C4-2B (cell line): ENCODE data around the gene RASA4B.
"Not testable (repeated sequence)": the region's sequence is repeated elsewhere in the genome, so short reads cannot be mapped to it uniquely, and the experiment has no call there.

Experiments
- CTCF ChIP-seq: fragments of 450-650 bp; conservative IDR thresholded peaks from 2 replicates; pipeline ENCODE4 v1.5.1; 2017; ENCODE audit warnings: mild to moderate bottlenecking
- ZFX ChIP-seq: fragments of 450-650 bp; IDR thresholded peaks from 2 replicates; pipeline ENCODE4 v1.6.1; 2017

DNA sequence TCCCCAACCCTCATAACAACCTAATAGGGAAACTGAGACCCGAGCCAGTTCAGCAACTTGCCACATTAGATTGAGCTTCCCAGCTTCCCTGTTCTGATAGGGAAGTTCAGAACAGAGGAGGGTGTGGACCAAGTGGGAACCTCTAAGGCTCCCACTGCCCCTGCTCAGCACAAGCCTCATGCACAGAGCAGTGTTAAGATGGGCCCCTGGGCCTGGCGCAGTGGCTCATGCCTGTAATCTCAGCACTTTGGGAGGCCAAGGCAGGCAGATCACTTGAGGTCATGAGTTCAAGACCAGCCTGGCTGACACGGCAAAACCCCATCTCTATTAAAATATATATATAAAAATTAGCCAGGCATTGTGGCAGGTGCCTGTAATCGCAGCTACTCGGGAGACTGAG is 20.3 kb downstream of the RASA4B start:
- not testable (repeated sequence) for TF ChIP-seq CTCF, ZFX
